Heart left ventricle (tissue), 16 donors: ENCODE results near the gene LIN7C. TPM values are rescaled to one million over a fixed set of nuclear protein-coding genes. Genes with fewer than 3 reads are reported as not detected.

Experiments used
- ATAC-seq, 4 donors: fragments of 200-7000 bp; cut with Tn5 transposase; one replicate each; pipeline ENCODE4 v1.9.1; 2020 to 2022; ENCODE audit warnings: moderate library complexity in 4 of 4, mild to moderate bottlenecking in 3 of 4, moderate number of reproducible peaks in 1 of 4
- DNase-seq, 5 donors: peaks; one replicate each; pipeline ENCODE4 v3.0.0-alpha.2; 2020
- H3K27ac ChIP-seq, 12 donors: fragments of 200-600 bp; sonication (generic) in 4 of 12; one replicate each; pipeline versions ENCODE4 v1.5.0 to v1.8.0; 2016 to 2022; ENCODE audit warnings: mild to moderate bottlenecking in 2 of 12
- H3K27me3 ChIP-seq, 9 donors: fragments of 200-600 bp; sonication (generic) in 2 of 9; one replicate each; pipeline versions ENCODE4 v1.5.1 to v1.8.0; 2016 to 2022; ENCODE audit warnings: mild to moderate bottlenecking in 3 of 9
- H3K36me3 ChIP-seq, 9 donors: fragments of 200-600 bp; sonication (generic) in 2 of 9; one replicate each; pipeline versions ENCODE4 v1.5.0 to v1.8.0; 2018 to 2022; ENCODE audit warnings: mild to moderate bottlenecking in 2 of 9
- H3K4me1 ChIP-seq, 12 donors: fragments of 200-600 bp; sonication (generic) in 4 of 12; one replicate each; pipeline versions ENCODE4 v1.5.0 to v1.8.0; 2016 to 2022; ENCODE audit warnings: mild to moderate bottlenecking in 3 of 12
- H3K4me3 ChIP-seq, 12 donors: fragments of 200-600 bp; sonication (generic) in 4 of 12; one replicate each; pipeline versions ENCODE4 v1.5.0 to v1.8.0; 2017 to 2022; ENCODE audit warnings: mild to moderate bottlenecking in 9 of 12, moderate library complexity in 4 of 12
- H3K9me3 ChIP-seq, 12 donors: fragments of 200-600 bp; sonication (generic) in 4 of 12; one replicate each; pipeline versions ENCODE4 v1.5.0 to v1.8.0; 2016 to 2022; ENCODE audit warnings: mild to moderate bottlenecking in 1 of 12
- CTCF ChIP-seq, 12 donors: fragments of 200-600 bp; sonication (generic) in 4 of 12; IDR thresholded peaks; one replicate each; pipeline versions ENCODE4 v1.5.0 to v1.8.0; 2018 to 2022; ENCODE audit warnings: antibody characterized with exemption in 12 of 12, mild to moderate bottlenecking in 5 of 12
- POLR2A ChIP-seq, 2 donors: fragments of 450-650 bp; IDR thresholded peaks; one replicate each; pipeline ENCODE4 v1.6.1; 2017; ENCODE audit warnings: antibody characterized with exemption in 2 of 2, mild to moderate bottlenecking in 2 of 2, moderate library complexity in 2 of 2
- WGBS, 4 donors: extraction: QIAGEN DNeasy Blood & Tissue Kit in 2 of 4; methylation state at CpG; one replicate each; pipeline versions ENCODE4 v1.1.5 to v1.1.7; 2013 to 2018; 5-methylcytosine and 5-hydroxymethylcytosine counted together
- intact Hi-C, 10 donors: fragments of 100-400 bp; cut with DNase I; formaldehyde crosslinking; loops; one replicate each; pipeline versions ENCODE4 v1.11.1 to v1.14.2; 2022
- polyA plus RNA-seq, 2 donors: library from polyadenylated mRNA; stranded (reverse); fragments of 200-250 nt; gene quantifications; one replicate each; pipeline ENCODE4 v1.2.3, GENCODE V29; 2013
- total RNA-seq, 9 donors: library from RNA; depleted of rRNA in 2 of 9; stranded (reverse); fragments of >200 nt in 2 of 9; fragmentation: NEBNext Ultra II Directional in 3 of 9; extraction: Animal tissue kit (Norgen Biotek cat#: 25700) in 3 of 9; gene quantifications; one replicate each; pipeline versions ENCODE4 v1.1.0 to v1.2.4, GENCODE V29; 2016 to 2023
- donor health status: ischemic (EF 13 %, LVEDD 7.1; RV severe dilation, severe dysfunction).
- donor health status: healthy with polysubstance abuse.
- donor health status: DM: no; HTN: yes; CAD: no.
- donor health status: DM: no; HTN: no; CAD: no.
- donor health status: ischemic (EF 25% LVEDD 6.9; RV normal size, moderate dysfunction).
- donor health status: ischemic (EF 25% LVEDD 5.7; RV mildly dilated, moderate dysfunction).
- donor health status: healthy.
- donor health status: DM: yes; HTN: yes; CAD: no.
- donor health status: ischemic (EF 35%, LVEDD 5.7; RV mildly dilated, moderate dysfunction).
- donor health status: nonischemic (EF 11% LVEDD 7.7; RV severe dilation, severe dysfunction).
- donor health status: DM: yes; HTN: yes; CAD: no.
- donor health status: PGD.
- donor health status: ischemic (EF 29% LVEDD 5.4; RV normal size, mild dysfunction).
- donor health status: nonischemic (EF 23%, LVEDD 6.1; RV moderate dilation, normal function).

LIN7C gene
- total and polyA plus RNA-seq, 11 donors = 5.0 to 24.1 (median 16.1) TPM

GRCh38 chr11:27528712-27529111, 22.1 kb upstream of the LIN7C start:
- H3K27me3 ChIP-seq = no peaks in the 10 kb centered on the region
- H3K9me3 ChIP-seq = no peaks in the 10 kb centered on the region
- no peak overlapping the region for H3K4me3 ChIP-seq
- no peak overlapping the region for H3K27ac ChIP-seq
- DNase-seq = no peak
- no peak for ATAC-seq
- no peaks in the 10 kb centered on the region for H3K36me3 ChIP-seq
- TF ChIP-seq POLR2A (IDR thresholded peaks at IDR 0.05) = no peak
- TF ChIP-seq CTCF (IDR thresholded peaks at IDR 0.05) = peak in 4 of 12 donors; percentile 6 to 39 (median 18)
- peaks cover 0 to 21% (median 1%) of the 10 kb centered on the region in 12 donors for H3K4me1 ChIP-seq
- intact Hi-C loops = loop anchor here in 3 of 10 donors (10.0 kb wide), 3 partner anchors 166 to 576 kb away; partner anchors contain the start of genes BDNF (in 1 of the 3), KIF18A (in 1 of the 3) and METTL15 (in 1 of the 3)

- 71 to 91% (median 81%) methylated on average over 2 of the region's 2 CpGs for WGBS, 4 donors
- ATAC-seq (no peak), DNase-seq (no peak)
- TF ChIP-seq POLR2A (IDR thresholded peaks at IDR 0.05) (no peak), CTCF (IDR thresholded peaks at IDR 0.05) (no peak)
- Histone ChIP-seq H3K9me3 (no peaks in the 10 kb centered on the region), H3K4me3 (no peak overlapping the region), H3K4me1 (peaks cover 0 to 17% (median 1%) of the 10 kb centered on the region in 12 donors), H3K27me3 (no peaks in the 10 kb centered on the region), H3K27ac (peak overlapping the region in 7 of 12 donors; percentile 1 to 56 (median 26)), H3K36me3 (no peaks in the 10 kb centered on the region)
- intact Hi-C loops = loop anchor here in 3 of 10 donors (10.0 kb wide), 3 partner anchors 168 to 578 kb away; partner anchors contain the start of genes BDNF (in 1 of the 3), KIF18A (in 1 of the 3) and METTL15 (in 1 of the 3)
Observed at GRCh38 chr11:27526535-27526934, 20.0 kb upstream of the LIN7C start.

GRCh38 chr11:27525824-27526516, 19.4 kb upstream of the LIN7C start:
- no peaks in the 10 kb centered on the region for H3K9me3 ChIP-seq
- TF ChIP-seq CTCF (IDR thresholded peaks at IDR 0.05) (no peak), POLR2A (IDR thresholded peaks at IDR 0.05) (no peak)
- WGBS, 4 donors = 46 to 69% (median 63%) methylated on average over 4 of the region's 4 CpGs
- DNase-seq (peak in 4 of 5 donors; percentile 23 to 57 (median 40)), ATAC-seq (peak; percentile 91 to 95 (median 94))
- H3K4me3 ChIP-seq = no peak overlapping the region
- intact Hi-C loops = loop anchor here in 3 of 10 donors (10.0 kb wide), 3 partner anchors 169 to 579 kb away; partner anchors contain the start of genes BDNF (in 1 of the 3), KIF18A (in 1 of the 3) and METTL15 (in 1 of the 3)
- H3K27ac ChIP-seq = peak overlapping the region in 9 of 12 donors; percentile 8 to 59 (median 31)
- H3K36me3 ChIP-seq = no peaks in the 10 kb centered on the region
- H3K27me3 ChIP-seq = no peaks in the 10 kb centered on the region
- peaks cover 0 to 17% (median 1%) of the 10 kb centered on the region in 12 donors for H3K4me1 ChIP-seq

GRCh38 chr11:27524155-27524554, 17.6 kb upstream of the LIN7C start:
- Histone ChIP-seq H3K4me1 (peaks cover 0 to 17% (median 1%) of the 10 kb centered on the region in 12 donors), H3K27ac (no peak overlapping the region), H3K4me3 (no peak overlapping the region), H3K27me3 (no peaks in the 10 kb centered on the region), H3K36me3 (no peaks in the 10 kb centered on the region), H3K9me3 (no peaks in the 10 kb centered on the region)
- DNase-seq (no peak), ATAC-seq (no peak)
- TF ChIP-seq CTCF (IDR thresholded peaks at IDR 0.05) (peak in 4 of 12 donors; percentile 10 to 22 (median 18)), POLR2A (IDR thresholded peaks at IDR 0.05) (no peak)
- WGBS, 4 donors = 69 to 75% (median 73%) methylated on average over 5 of the region's 5 CpGs
- intact Hi-C loops = loop anchor here in 3 of 10 donors (10.0 kb wide), 3 partner anchors 171 to 581 kb away; partner anchors contain the start of genes BDNF (in 1 of the 3), KIF18A (in 1 of the 3) and METTL15 (in 1 of the 3)
